NCI-H2029 (cell line): ENCODE measurements around the gene RNASEL.

Experiments used
- DNase-seq: peaks from one replicate; lab custom pipeline; 2025; lab: John Stamatoyannopoulos, UW

RNASEL gene

GRCh38 chr1:182621906-182622305 is 32.9 kb upstream of the RNASEL start:
- DNase-seq = no peak

- DNase-seq = no peak
These were observed 32.0 kb upstream of the RNASEL start for GRCh38 chr1:182620924-182621585.

- no peak for DNase-seq
These were observed 28.8 kb upstream of the RNASEL start for GRCh38 chr1:182617734-182618351.

- no peak for DNase-seq
These were observed 28.0 kb upstream of the RNASEL start for GRCh38 chr1:182617014-182617429.

GRCh38 chr1:182616130-182617013 is 27.3 kb upstream of the RNASEL start:
- DNase-seq = peak; percentile 63

- peak; percentile 37 for DNase-seq
These were observed 26.5 kb upstream of the RNASEL start for GRCh38 chr1:182615468-182616129.

- peak; percentile 38 for DNase-seq
These were observed 25.9 kb upstream of the RNASEL start for GRCh38 chr1:182614796-182615454.

- DNase-seq = no peak
These were observed 22.7 kb upstream of the RNASEL start for GRCh38 chr1:182611787-182612186.

- no peak for DNase-seq
These were observed 22.3 kb upstream of the RNASEL start for GRCh38 chr1:182611326-182611725.

GRCh38 chr1:182610606-182611194 is 21.6 kb upstream of the RNASEL start:
- no peak for DNase-seq

- peak; percentile 10 for DNase-seq
These were observed 20.0 kb upstream of the RNASEL start for GRCh38 chr1:182608845-182609610.

- no peak for DNase-seq
These were observed 19.2 kb upstream of the RNASEL start for GRCh38 chr1:182608236-182608635.

GRCh38 chr1:182607566-182607965 is 18.5 kb upstream of the RNASEL start:
- DNase-seq = no peak

GRCh38 chr1:182604175-182605164 is 15.4 kb upstream of the RNASEL start, which contains the start of gene RGS16:
Gene RGS16 (minus strand): TSS chr1:182604389. CDS start chr1:182604259, 130 bp downstream.
- peak; percentile 83 for DNase-seq

- no peak for DNase-seq
These were observed 14.7 kb upstream of the RNASEL start for GRCh38 chr1:182603646-182604174.

- no peak for DNase-seq
These were observed 14.0 kb upstream of the RNASEL start for GRCh38 chr1:182602935-182603645.

GRCh38 chr1:182601913-182602312 is 12.9 kb upstream of the RNASEL start:
- DNase-seq = no peak

GRCh38 chr1:182601416-182601786 is 12.3 kb upstream of the RNASEL start:
- DNase-seq = peak; percentile 71
